Panc1 (cell line): Measurements from ENCODE around the gene SDF4. TPM values are rescaled to one million over a fixed set of nuclear protein-coding genes. Genes with fewer than 3 reads are reported as not detected.
A peak's percentile ranks its signal among the peaks of the same experiment; 100 is the strongest.

ENCODE experiments used
- ATAC-seq: fragments of 200-7000 bp; cut with Tn5 transposase; 2 replicates; pipeline ENCODE4 v1.9.1; 2020; ENCODE audit warnings: mild to moderate bottlenecking, moderate library complexity
- BruUV-seq: library from RNA; stranded (reverse); fragments of 400-500 nt; replicated peaks from 2 replicates; lab custom pipeline; 2021; lab: Mats Ljungman, UMichigan
- CTCF ChIA-PET: fragments of 300-600 bp; sonication (Branson Sonifier 250); formaldehyde crosslinking; loops from one replicate; lab custom pipeline; 2022; ENCODE audit warnings: antibody characterized with exemption; lab: Charles Lee
- POLR2A ChIA-PET: fragments of 300-600 bp; sonication (Branson Sonifier 250); formaldehyde crosslinking; loops from one replicate; lab custom pipeline; 2022; ENCODE audit warnings: antibody characterized with exemption; lab: Charles Lee
- DNase-seq: peaks from one replicate; pipeline ENCODE4 v3.0.0-alpha.2; 2010; ENCODE audit warnings: low read depth, low spot score
- H3K27ac ChIP-seq: 2 replicates; pipeline ENCODE4 v1.5.1; 2011; ENCODE audit warnings: mild to moderate bottlenecking, low read length, inconsistent platforms
- H3K27me3 ChIP-seq: fragments of 200-500 bp; sonication (Bioruptor generic); 2 replicates; pipeline ENCODE4 v1.6.0; 2014; ENCODE audit warnings: low read length, inconsistent platforms; ENCODE audit not compliant: control insufficient read depth, insufficient read depth
- H3K36me3 ChIP-seq: fragments of 200-500 bp; sonication (Bioruptor generic); 2 replicates; pipeline ENCODE4 v1.5.1; 2014; ENCODE audit warnings: inconsistent platforms, mild to moderate bottlenecking, low read length, moderate library complexity; ENCODE audit not compliant: control insufficient read depth, insufficient read depth
- H3K4me1 ChIP-seq: 2 replicates; pipeline ENCODE4 v1.5.1; 2011; ENCODE audit warnings: inconsistent platforms, mild to moderate bottlenecking, low read length, moderate library complexity; ENCODE audit not compliant: control insufficient read depth, insufficient read depth
- H3K4me3 ChIP-seq, 2 experiments: 2 replicates each; pipeline ENCODE4 v1.5.1; 2011 to 2012; ENCODE audit warnings: low read depth in 2 of 2, low read length in 2 of 2, mild to moderate bottlenecking in 2 of 2, inconsistent platforms in 1 of 2, moderate library complexity in 1 of 2
- H3K9me3 ChIP-seq: fragments of 200-500 bp; sonication (Bioruptor generic); 2 replicates; pipeline ENCODE4 v1.5.1; 2014; ENCODE audit warnings: low read depth, mild to moderate bottlenecking, inconsistent platforms, low read length, moderate library complexity; ENCODE audit not compliant: control insufficient read depth, insufficient read depth
- POLR2AphosphoS5 ChIP-seq: IDR thresholded peaks from 2 replicates; pipeline ENCODE4 v1.6.1; 2012; ENCODE audit warnings: mild to moderate bottlenecking, low read depth, low read length, moderate library complexity
- SIN3A ChIP-seq: IDR thresholded peaks from 2 replicates; pipeline ENCODE4 v1.6.1; 2012; ENCODE audit warnings: low read depth, mild to moderate bottlenecking, low read length, moderate library complexity, borderline replicate concordance; ENCODE audit not compliant: insufficient read depth
- TCF7L2 ChIP-seq: IDR thresholded peaks from 2 replicates; pipeline ENCODE4 v1.6.1; 2011; ENCODE audit warnings: mild to moderate bottlenecking, low read depth, low read length, inconsistent platforms
- in situ Hi-C: cut with HindIII; loops from 2 replicates; pipeline ENCODE4 v1.10.0; 2016; ENCODE audit warnings: low sequenced_read_pairs, low pct_unique_long_range_greater_than_20kb
- intact Hi-C: fragments of 100-400 bp; cut with micrococcal nuclease; formaldehyde crosslinking; loops from one replicate; pipeline ENCODE4 v1.10.0; 2022; ENCODE audit not compliant: unreplicated experiment
- total RNA-seq: library from RNA; stranded (reverse); gene quantifications from one replicate; pipeline ENCODE4 v1.2.1, GENCODE V29; 2021; ENCODE audit not compliant: unreplicated experiment
- TF ChIP-seq, protein P1 (sequence below), 2 experiments: IDR thresholded peaks; 2 replicates each; pipeline ENCODE4 v1.6.1; 2011 to 2012; ENCODE audit warnings: low read depth in 2 of 2, control low read depth in 1 of 2, low read length in 1 of 2, mild to moderate bottlenecking in 1 of 2, moderate library complexity in 1 of 2; ENCODE audit not compliant: insufficient read depth in 1 of 2
- TF ChIP-seq, protein P2 (sequence below): fragments of 450-650 bp; IDR thresholded peaks from 2 replicates; pipeline ENCODE4 v1.5.1; 2017; ENCODE audit warnings: mild to moderate bottlenecking

The SDF4 gene
- total RNA-seq, 1 experiment from 2014 or later = 335 TPM

DNA sequence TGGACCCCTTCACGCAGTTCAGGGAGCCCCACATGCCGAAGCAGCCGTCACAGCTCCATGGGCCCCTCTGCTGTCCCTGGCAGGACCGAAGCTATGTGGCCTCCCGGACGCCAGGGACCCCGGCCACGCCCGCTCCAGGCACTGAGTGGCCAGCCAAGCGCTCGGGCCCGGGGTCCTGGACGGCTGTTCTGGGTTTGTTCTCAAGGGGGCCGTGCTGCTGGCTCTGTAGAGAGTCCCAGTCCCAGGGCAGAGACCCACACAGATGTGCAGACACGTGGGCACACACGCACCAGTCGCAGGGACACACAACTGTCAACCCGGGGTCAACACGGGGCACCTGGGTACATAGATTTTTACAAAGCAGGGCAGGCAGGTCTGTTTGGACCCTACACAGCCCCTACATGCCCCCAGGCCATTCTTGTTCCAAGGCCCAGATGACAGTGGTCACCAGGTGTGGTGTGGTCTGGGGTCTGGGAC is 6.9 kb upstream of the SDF4 start:
- no peak for TF ChIP-seq SIN3A
- TF ChIP-seq, protein P1, sequence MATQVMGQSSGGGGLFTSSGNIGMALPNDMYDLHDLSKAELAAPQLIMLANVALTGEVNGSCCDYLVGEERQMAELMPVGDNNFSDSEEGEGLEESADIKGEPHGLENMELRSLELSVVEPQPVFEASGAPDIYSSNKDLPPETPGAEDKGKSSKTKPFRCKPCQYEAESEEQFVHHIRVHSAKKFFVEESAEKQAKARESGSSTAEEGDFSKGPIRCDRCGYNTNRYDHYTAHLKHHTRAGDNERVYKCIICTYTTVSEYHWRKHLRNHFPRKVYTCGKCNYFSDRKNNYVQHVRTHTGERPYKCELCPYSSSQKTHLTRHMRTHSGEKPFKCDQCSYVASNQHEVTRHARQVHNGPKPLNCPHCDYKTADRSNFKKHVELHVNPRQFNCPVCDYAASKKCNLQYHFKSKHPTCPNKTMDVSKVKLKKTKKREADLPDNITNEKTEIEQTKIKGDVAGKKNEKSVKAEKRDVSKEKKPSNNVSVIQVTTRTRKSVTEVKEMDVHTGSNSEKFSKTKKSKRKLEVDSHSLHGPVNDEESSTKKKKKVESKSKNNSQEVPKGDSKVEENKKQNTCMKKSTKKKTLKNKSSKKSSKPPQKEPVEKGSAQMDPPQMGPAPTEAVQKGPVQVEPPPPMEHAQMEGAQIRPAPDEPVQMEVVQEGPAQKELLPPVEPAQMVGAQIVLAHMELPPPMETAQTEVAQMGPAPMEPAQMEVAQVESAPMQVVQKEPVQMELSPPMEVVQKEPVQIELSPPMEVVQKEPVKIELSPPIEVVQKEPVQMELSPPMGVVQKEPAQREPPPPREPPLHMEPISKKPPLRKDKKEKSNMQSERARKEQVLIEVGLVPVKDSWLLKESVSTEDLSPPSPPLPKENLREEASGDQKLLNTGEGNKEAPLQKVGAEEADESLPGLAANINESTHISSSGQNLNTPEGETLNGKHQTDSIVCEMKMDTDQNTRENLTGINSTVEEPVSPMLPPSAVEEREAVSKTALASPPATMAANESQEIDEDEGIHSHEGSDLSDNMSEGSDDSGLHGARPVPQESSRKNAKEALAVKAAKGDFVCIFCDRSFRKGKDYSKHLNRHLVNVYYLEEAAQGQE (IDR thresholded peaks at IDR 0.05; ENCODE audit: insufficient read depth in 1 of 2, low read depth in 2 of 2, low read length in 1 of 2) = no peak
- TF ChIP-seq POLR2AphosphoS5 = no peak
- no peak for TF ChIP-seq TCF7L2
- TF ChIP-seq, protein P2, sequence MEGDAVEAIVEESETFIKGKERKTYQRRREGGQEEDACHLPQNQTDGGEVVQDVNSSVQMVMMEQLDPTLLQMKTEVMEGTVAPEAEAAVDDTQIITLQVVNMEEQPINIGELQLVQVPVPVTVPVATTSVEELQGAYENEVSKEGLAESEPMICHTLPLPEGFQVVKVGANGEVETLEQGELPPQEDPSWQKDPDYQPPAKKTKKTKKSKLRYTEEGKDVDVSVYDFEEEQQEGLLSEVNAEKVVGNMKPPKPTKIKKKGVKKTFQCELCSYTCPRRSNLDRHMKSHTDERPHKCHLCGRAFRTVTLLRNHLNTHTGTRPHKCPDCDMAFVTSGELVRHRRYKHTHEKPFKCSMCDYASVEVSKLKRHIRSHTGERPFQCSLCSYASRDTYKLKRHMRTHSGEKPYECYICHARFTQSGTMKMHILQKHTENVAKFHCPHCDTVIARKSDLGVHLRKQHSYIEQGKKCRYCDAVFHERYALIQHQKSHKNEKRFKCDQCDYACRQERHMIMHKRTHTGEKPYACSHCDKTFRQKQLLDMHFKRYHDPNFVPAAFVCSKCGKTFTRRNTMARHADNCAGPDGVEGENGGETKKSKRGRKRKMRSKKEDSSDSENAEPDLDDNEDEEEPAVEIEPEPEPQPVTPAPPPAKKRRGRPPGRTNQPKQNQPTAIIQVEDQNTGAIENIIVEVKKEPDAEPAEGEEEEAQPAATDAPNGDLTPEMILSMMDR = no peak
- H3K9me3 ChIP-seq = no peaks in the 10 kb centered on the region
- ChIA-PET POLR2A (no interaction called here), CTCF (interaction anchor here (0.9 kb wide), 1 partner anchor 116 kb away, joined by 3 read pairs; no protein-coding TSS in a partner anchor)
- no peak overlapping the region for H3K4me3 ChIP-seq
- intact Hi-C loops = no loop called here
- H3K27me3 ChIP-seq = no peaks in the 10 kb centered on the region
- in situ Hi-C loops = no loop called here
- H3K36me3 ChIP-seq = no peaks in the 10 kb centered on the region
- no peak for DNase-seq
- H3K27ac ChIP-seq = peak overlapping the region; percentile 82
- BruUV-seq = no TSS peak
- ATAC-seq = no peak
- H3K4me1 ChIP-seq = peaks cover 73% of the 10 kb centered on the region

DNA sequence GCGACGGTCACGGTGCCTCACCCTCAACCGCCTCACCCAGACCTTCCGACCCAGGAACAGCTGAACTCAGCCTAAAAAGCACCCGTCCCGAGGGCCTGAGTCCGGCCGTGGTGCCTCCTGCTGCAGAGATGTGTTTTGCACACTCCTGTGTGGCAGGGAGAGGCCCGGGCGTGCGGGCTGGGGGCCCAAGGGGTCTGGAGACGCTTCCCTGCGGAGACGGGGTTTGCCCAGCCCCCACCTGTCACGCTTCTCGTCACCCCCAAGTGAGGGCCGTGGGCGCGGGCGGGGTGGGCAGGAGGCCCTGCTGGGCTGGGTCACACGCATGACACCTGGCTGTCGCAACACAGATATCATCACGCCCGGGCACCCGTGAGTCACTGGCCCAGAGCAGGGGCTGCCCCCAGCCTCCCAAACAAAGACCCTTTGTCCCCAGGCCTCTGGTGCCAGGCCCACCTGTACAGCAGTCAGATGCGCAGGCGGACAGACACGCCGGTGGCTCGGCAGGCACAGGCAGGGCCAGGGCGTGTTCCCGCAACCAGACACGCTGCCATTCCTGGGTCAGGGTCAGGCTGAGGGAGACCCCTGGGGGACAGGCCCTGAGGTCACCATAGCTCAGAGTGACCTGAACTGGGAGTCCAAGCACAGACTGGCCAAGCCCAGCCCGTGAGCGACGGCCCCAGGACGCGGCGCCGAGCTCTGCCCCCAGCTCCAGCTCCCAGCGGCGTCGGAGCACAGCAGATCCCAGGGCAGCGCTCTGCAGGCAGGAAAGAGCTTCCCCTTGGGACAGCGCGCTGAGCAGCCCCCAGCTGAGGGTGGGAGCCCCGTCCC is 6.3 kb upstream of the SDF4 start:
- intact Hi-C loops (no loop called here), in situ Hi-C loops (no loop called here)
- H3K4me3 ChIP-seq = peak overlapping the region in 1 of 2 experiments; percentile 16; a peak in 1 of 4 replicates
- POLR2A ChIA-PET = no interaction called here
- H3K27me3 ChIP-seq = no peaks in the 10 kb centered on the region
- TF ChIP-seq, protein P2 = no peak
- TF ChIP-seq TCF7L2 (no peak), SIN3A (0 out of 2 replicates have a peak, but pooled peaks have one; percentile 4), POLR2AphosphoS5 (no peak; the same call in 1 of the 2 replicates)
- TF ChIP-seq, protein P1 (IDR thresholded peaks at IDR 0.05; ENCODE audit: insufficient read depth in 1 of 2, low read depth in 2 of 2, low read length in 1 of 2) = 0 out of 4 replicates have a peak, but pooled peaks of 1 of the 2 experiments have one; percentile 18
- no peaks in the 10 kb centered on the region for H3K36me3 ChIP-seq
- DNase-seq (no peak), ATAC-seq (peak; percentile 19)
- no TSS peak for BruUV-seq
- H3K27ac ChIP-seq = peak overlapping the region; percentile 82
- CTCF ChIA-PET = interaction anchor here (0.9 kb wide), 1 partner anchor 116 kb away, joined by 3 read pairs; no protein-coding TSS in a partner anchor
- peaks cover 75% of the 10 kb centered on the region for H3K4me1 ChIP-seq
- no peaks in the 10 kb centered on the region for H3K9me3 ChIP-seq
